Measurements from ENCODE around the gene TGFBR3.

Gene TGFBR3

DNA sequence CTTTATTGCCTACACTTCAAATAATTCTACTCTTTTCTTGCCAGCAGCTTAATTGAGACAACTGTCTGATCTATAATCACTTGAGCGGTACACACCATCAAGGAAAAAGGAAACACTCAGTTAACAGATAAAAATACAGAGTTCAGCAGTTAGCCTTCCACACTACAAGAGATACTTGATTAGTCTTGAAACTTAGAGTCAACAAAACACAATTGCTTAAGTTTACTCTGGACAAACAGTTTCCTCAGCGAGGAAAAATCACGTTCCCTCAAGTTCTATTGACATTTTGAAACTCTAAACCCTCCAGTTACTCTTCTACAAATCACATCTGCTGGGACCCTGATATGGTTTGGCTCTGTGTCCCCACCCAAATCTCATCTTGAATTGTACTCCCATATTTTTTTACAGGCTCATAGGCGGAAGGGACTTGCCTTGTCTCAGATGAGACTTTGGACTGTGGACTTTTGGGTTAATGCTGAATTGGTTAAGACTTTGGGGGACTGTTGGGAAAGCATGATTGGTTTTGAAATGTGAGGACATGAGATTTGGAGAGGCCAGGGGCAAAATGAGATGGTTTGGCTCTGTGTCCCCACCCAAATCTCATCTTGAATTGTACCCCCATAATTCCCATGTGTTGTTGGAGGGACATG is 244.9 kb downstream of the TGFBR3 start:
- no peak for DNase-seq (ENCODE audit: low read depth in 2 of 2)

DNA sequence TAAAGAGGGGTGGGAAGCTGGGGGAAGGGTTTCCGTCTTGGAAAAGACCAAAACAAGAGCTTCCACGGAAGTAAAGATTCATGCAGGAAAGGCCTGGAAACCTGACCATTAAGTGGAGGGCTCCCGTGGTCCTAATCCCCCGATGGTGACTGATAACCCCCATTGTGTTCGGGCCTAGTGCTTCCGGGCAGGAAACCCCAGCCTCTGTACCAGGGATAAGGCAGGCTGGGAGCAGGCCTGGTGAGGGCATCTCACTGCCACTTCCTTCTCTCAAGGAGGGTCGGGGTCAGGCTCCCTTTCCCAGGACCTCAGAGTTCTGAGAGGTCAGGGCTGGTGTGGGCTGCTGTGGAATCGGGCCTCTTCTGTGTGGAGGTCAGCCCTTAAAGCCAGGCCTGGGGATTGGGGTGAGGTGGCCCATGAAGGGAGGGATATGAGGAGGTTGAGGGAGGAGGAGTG is 248.4 kb downstream of the TGFBR3 start:
- DNase-seq (ENCODE audit: low read depth in 2 of 2) = no peak

DNA sequence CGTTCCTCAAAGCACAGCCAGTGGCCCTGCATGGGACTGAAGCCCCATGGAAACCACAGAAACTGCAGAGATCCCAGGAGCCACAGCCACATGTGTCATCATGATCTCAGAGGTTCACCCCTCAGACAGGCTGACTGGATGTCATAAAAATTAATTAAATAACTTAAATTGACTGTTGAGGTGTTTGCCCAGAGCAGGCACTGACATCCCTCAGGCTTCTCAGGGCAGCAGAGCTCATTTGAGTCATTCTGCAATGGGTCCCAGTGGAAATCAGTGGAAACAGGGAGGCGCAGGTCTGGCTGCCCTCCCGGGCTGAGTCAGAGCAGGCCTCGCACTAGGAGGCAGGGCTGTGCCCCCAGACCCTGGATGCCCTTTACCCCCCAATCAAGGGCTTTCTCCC is 250.2 kb downstream of the TGFBR3 start:
- DNase-seq (ENCODE audit: low read depth in 2 of 2) = no peak

DNA sequence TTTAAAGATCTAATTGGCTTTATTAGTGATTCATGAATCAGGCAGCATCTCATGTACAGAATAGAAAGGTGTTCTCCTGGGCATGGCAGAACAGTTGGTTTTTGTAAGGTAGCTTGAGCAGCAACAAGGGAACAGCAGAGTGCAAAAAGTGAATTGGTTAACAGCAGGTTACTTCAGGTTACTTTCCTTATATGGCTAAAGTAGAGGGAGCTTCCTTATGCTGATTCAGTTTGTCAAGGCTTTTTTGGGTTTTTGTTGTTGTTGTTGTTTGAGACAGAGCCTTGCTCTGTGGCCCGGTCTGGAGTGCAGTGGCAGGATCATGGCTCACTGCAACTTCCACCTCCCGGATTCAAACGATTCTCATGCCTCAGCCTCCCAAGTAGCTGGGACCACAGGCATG is 252.5 kb downstream of the TGFBR3 start:
- DNase-seq (ENCODE audit: low read depth in 2 of 2) = no peak

DNA sequence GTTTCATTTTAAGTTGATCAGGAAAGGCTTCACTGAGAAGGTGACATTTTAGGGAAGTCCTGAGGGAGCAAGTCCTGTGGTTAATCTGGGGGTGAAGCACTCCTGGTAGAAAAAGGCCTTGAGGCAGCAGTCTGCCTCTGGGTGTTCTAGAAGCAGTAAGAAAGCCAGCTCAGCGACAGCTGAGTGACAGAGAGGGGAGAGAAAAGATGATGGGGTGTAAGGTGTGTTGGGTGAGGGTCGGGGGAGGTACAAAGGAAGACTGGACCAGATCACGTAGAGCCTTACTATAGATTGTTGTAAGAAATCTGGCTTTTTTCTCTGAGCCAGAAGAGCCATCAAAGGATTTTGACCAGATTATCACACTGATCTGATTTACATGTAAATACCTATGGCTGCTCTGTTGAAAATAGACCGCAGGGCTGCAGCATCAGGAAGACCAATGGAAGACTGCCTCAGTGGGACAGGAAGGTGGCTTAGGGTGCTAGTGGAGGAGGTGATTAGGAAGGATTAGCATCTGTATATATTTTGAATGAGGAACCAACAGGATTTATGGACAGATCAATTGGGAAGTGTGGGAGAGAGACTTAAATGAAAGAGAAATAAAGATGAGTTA is 254.1 kb downstream of the TGFBR3 start:
- no peak for DNase-seq (ENCODE audit: low read depth in 2 of 2)

DNA sequence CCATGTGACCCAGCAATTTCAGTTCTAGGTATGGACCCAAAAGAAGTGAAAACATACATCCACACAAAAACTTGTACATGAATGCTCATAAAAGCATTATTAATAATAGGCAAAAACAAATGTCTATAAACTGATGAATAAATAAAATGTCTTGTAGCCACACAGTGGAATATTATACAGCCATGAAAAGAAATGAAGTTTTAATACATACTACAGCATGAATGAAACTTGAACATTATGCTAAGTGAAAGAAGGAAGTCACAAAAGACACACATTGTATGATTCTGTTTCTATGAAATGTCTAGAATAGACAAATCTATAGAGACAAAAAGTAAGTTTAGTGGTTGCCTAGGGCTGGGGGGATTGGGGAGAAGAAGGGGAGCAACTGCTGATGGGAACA is 255.1 kb downstream of the TGFBR3 start:
- DNase-seq (ENCODE audit: low read depth in 2 of 2) = no peak

Data from activated CD4-positive, alpha-beta T cell treated with anti-CD3 and anti-CD28 coated beads for 24 hours (primary cell).